Body of pancreas (tissue), 4 donors: ENCODE results near the gene PITX3. TPM values are rescaled to one million over a fixed set of nuclear protein-coding genes. Genes with fewer than 3 reads are reported as not detected.
A peak's percentile ranks its signal among the peaks of the same experiment; 100 is the strongest.

ENCODE experiments used
- ATAC-seq: fragments of 150-250 bp; one replicate; pipeline ENCODE4 v1.9.1; 2016
- DNase-seq, 4 donors: peaks; one replicate each; pipeline ENCODE4 v3.0.0-alpha.2; 2019
- H3K27ac ChIP-seq, 4 donors: fragments of 200-600 bp; sonication (generic); 1 replicate in 3 of 4; 2 replicates in 1 of 4; pipeline versions ENCODE4 v1.5.1 to v1.6.1; 2016 to 2019; ENCODE audit warnings: mild to moderate bottlenecking in 1 of 4, mixed read lengths in 1 of 4, moderate library complexity in 1 of 4
- H3K27me3 ChIP-seq, 2 donors: fragments of 200-600 bp; sonication (generic); one replicate each; pipeline ENCODE4 v1.6.0; 2016; ENCODE audit warnings: mild to moderate bottlenecking in 1 of 2
- H3K36me3 ChIP-seq, 2 donors: fragments of 200-600 bp; sonication (generic); replicated peaks in 1 of 2; 2 replicates each; pipeline ENCODE4 v1.5.1; 2016; ENCODE audit warnings: low read depth in 2 of 2; ENCODE audit not compliant: insufficient read depth in 1 of 2
- H3K4me1 ChIP-seq: fragments of 200-600 bp; sonication (generic); one replicate; pipeline ENCODE4 v1.6.0; 2016
- H3K4me3 ChIP-seq, 2 donors: fragments of 200-600 bp; sonication (generic); 1 replicate in 1 of 2; 2 replicates in 1 of 2; pipeline ENCODE4 v1.5.1; 2016 to 2019
- H3K9me3 ChIP-seq, 3 donors: fragments of 200-600 bp; sonication (generic); 1 replicate in 2 of 3; 2 replicates in 1 of 3; pipeline ENCODE4 v1.5.1; 2016
- POLR2A ChIP-seq, 3 donors: fragments of 450-650 bp; IDR thresholded peaks; one replicate each; pipeline ENCODE4 v1.6.1; 2016; ENCODE audit warnings: antibody characterized with exemption in 3 of 3, mild to moderate bottlenecking in 2 of 3
- WGBS, 2 donors: methylation state at CpG; one replicate each; pipeline ENCODE4 v1.1.5; 2017; 5-methylcytosine and 5-hydroxymethylcytosine counted together
- intact Hi-C: fragments of 100-400 bp; cut with DNase I; formaldehyde crosslinking; loops from one replicate; pipeline ENCODE4 v1.15.1; 2023
- total RNA-seq, 2 donors: library from RNA; depleted of rRNA; stranded (reverse); fragments of >200 nt; gene quantifications; one replicate each; pipeline ENCODE4 v1.1.0, GENCODE V29; 2016
- TF ChIP-seq, protein P1 (sequence below), 7 experiments: fragments of 450-650 bp in 4 of 7; fragments of 200-600 bp in 3 of 7; sonication (generic) in 3 of 7; IDR thresholded peaks; one replicate each; pipeline ENCODE4 v1.5.1; 2016 to 2019; ENCODE audit warnings: antibody characterized with exemption in 7 of 7

PITX3 gene
- total RNA-seq, 2 donors from 2014 or later, result not detected

GRCh38 chr10:102242118-102242485 is 790 bp upstream of the PITX3 start:
- no peak for TF ChIP-seq POLR2A (IDR thresholded peaks at IDR 0.05)
- TF ChIP-seq, protein P1, sequence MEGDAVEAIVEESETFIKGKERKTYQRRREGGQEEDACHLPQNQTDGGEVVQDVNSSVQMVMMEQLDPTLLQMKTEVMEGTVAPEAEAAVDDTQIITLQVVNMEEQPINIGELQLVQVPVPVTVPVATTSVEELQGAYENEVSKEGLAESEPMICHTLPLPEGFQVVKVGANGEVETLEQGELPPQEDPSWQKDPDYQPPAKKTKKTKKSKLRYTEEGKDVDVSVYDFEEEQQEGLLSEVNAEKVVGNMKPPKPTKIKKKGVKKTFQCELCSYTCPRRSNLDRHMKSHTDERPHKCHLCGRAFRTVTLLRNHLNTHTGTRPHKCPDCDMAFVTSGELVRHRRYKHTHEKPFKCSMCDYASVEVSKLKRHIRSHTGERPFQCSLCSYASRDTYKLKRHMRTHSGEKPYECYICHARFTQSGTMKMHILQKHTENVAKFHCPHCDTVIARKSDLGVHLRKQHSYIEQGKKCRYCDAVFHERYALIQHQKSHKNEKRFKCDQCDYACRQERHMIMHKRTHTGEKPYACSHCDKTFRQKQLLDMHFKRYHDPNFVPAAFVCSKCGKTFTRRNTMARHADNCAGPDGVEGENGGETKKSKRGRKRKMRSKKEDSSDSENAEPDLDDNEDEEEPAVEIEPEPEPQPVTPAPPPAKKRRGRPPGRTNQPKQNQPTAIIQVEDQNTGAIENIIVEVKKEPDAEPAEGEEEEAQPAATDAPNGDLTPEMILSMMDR (IDR thresholded peaks at IDR 0.05), result no peak
- 32 to 36% methylated on average over 7 of the region's 7 CpGs for WGBS, 2 donors
- no peaks in the 10 kb centered on the region for H3K9me3 ChIP-seq
- peaks cover 32% of the 10 kb centered on the region for H3K4me1 ChIP-seq
- H3K27ac ChIP-seq, result no peak overlapping the region
- no peak overlapping the region for H3K4me3 ChIP-seq
- H3K36me3 ChIP-seq, result no peaks in the 10 kb centered on the region
- intact Hi-C loops, result no loop called here
- ATAC-seq (no peak), DNase-seq (no peak)
- no peaks in the 10 kb centered on the region for H3K27me3 ChIP-seq

DNA sequence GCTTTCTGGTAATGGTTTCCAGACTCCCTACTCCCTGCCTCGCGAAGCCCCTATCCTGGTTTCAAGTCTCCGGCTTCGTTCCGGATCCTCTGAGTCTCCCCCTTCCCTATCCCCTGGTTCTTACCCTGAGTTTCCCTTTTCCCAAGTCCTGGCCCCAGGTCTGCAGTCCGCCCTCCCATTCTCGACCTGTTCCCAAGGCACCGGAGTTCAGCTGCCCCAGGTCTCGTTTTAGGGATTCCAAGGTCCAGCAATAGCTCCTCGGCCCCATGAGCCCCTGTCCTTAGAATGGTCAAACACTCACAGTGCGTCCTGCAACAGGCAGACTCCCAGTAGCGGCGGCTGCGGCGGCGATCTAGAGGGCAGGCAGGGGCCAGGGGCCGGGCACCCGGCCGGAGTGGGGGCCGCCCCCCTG is 274 bp downstream of the PITX3 start:
- no peak for TF ChIP-seq POLR2A (IDR thresholded peaks at IDR 0.05)
- TF ChIP-seq, protein P1 (IDR thresholded peaks at IDR 0.05), result no peak
- no peaks in the 10 kb centered on the region for H3K27me3 ChIP-seq
- peak overlapping the region; percentile 7 to 45 for H3K4me3 ChIP-seq
- no peaks in the 10 kb centered on the region for H3K9me3 ChIP-seq
- WGBS, 2 donors, result 5 to 11% methylated on average over 9 to 20 of the region's 20 CpGs
- H3K36me3 ChIP-seq, result no peaks in the 10 kb centered on the region
- no peak overlapping the region for H3K27ac ChIP-seq
- H3K4me1 ChIP-seq, result peaks cover 22% of the 10 kb centered on the region
- DNase-seq (no peak), ATAC-seq (peak; percentile 0)
- intact Hi-C loops, result no loop called here

GRCh38 chr10:102240467-102241031 is 763 bp downstream of the PITX3 start:
- Histone ChIP-seq H3K27me3 (no peaks in the 10 kb centered on the region), H3K9me3 (no peaks in the 10 kb centered on the region), H3K4me3 (no peak overlapping the region), H3K36me3 (no peaks in the 10 kb centered on the region), H3K27ac (no peak overlapping the region), H3K4me1 (peaks cover 22% of the 10 kb centered on the region)
- no peak for TF ChIP-seq POLR2A (IDR thresholded peaks at IDR 0.05)
- TF ChIP-seq, protein P1 (IDR thresholded peaks at IDR 0.05), result no peak
- 41 to 58% methylated on average over 9 to 37 of the region's 39 CpGs for WGBS, 2 donors
- ATAC-seq, result no peak
- intact Hi-C loops, result no loop called here
- peak in 1 of 4 donors; percentile 15 for DNase-seq

GRCh38 chr10:102237711-102238252 is 3.5 kb downstream of the PITX3 start:
- 59 to 65% methylated on average over 4 of the region's 4 CpGs for WGBS, 2 donors
- intact Hi-C loops, result no loop called here
- TF ChIP-seq, protein P1 (IDR thresholded peaks at IDR 0.05), result no peak
- TF ChIP-seq POLR2A (IDR thresholded peaks at IDR 0.05), result no peak

DNA sequence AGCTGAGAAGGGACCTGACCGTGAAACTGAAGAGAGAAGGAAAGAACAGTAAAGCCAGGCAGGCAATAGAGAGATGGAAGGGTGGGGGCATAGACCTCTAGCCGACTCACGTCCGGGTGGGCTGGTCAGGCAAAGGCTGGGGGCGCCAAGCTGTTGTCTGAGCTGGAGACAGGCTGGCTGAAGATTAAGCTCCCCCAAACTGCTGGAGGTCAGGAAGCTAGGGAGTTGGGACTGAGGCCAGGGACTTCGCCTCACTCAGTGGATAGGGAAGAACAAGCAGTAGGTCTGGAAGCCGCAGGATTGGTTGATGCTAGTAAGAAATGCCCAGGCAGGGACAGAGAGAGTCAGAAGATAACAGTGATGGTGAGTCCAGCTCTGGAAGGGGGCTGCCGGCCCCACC is 5.3 kb downstream of the PITX3 start:
- DNase-seq, result no peak
- intact Hi-C loops, result no loop called here
- Histone ChIP-seq H3K27ac (no peak overlapping the region), H3K4me3 (no peak overlapping the region), H3K27me3 (peaks cover 0 to 11% of the 10 kb centered on the region in 2 donors), H3K4me1 (peaks cover 15% of the 10 kb centered on the region), H3K36me3 (no peaks in the 10 kb centered on the region), H3K9me3 (no peaks in the 10 kb centered on the region)
- 53 to 60% methylated on average over 8 of the region's 8 CpGs for WGBS, 2 donors
- ATAC-seq, result no peak
- TF ChIP-seq, protein P1 (IDR thresholded peaks at IDR 0.05), result no peak
- no peak for TF ChIP-seq POLR2A (IDR thresholded peaks at IDR 0.05)

More at GRCh38 chr10:102237711-102238252, 3.5 kb downstream of the PITX3 start:
- DNase-seq (no peak), ATAC-seq (no peak)
- no peaks in the 10 kb centered on the region for H3K36me3 ChIP-seq
- no peaks in the 10 kb centered on the region for H3K27me3 ChIP-seq
- H3K27ac ChIP-seq, result no peak overlapping the region
- H3K9me3 ChIP-seq, result no peaks in the 10 kb centered on the region
- H3K4me3 ChIP-seq, result no peak overlapping the region
- H3K4me1 ChIP-seq, result peaks cover 17% of the 10 kb centered on the region
